SU-DHL-6 (cell line): ENCODE data around the gene ATP2B2.

Source experiments
- CTCF ChIP-seq: fragments of 200-600 bp; sonication (generic); IDR thresholded peaks from one replicate; pipeline ENCODE4 v1.5.1; 2017; ENCODE audit warnings: antibody characterized with exemption, mild to moderate bottlenecking, low read length, moderate library complexity; ENCODE audit not compliant: insufficient read depth, poor library complexity, severe bottlenecking
- EZH2phosphoT487 ChIP-seq: fragments of 200-600 bp; sonication (generic), shearing (Covaris generic); conservative IDR thresholded peaks from 2 replicates; pipeline ENCODE4 v1.6.1; 2018; ENCODE audit warnings: mild to moderate bottlenecking, antibody characterized with exemption, low read length, moderate library complexity, mixed read lengths

- TF ChIP-seq CTCF = no peak
- no peak for TF ChIP-seq EZH2phosphoT487
Measured at GRCh38 chr3:10411598-10412332, 93.6 kb downstream of the ATP2B2 start.
